SU-DHL-6 (cell line): ENCODE data around the gene TAGLN2.

Source experiments
- CTCF ChIP-seq: fragments of 200-600 bp; sonication (generic); IDR thresholded peaks from one replicate; pipeline ENCODE4 v1.5.1; 2017; ENCODE audit warnings: antibody characterized with exemption, mild to moderate bottlenecking, low read length, moderate library complexity; ENCODE audit not compliant: insufficient read depth, poor library complexity, severe bottlenecking
- EZH2phosphoT487 ChIP-seq: fragments of 200-600 bp; sonication (generic), shearing (Covaris generic); conservative IDR thresholded peaks from 2 replicates; pipeline ENCODE4 v1.6.1; 2018; ENCODE audit warnings: mild to moderate bottlenecking, antibody characterized with exemption, low read length, moderate library complexity, mixed read lengths

- TF ChIP-seq CTCF (no peak), EZH2phosphoT487 (no peak)
Observed at GRCh38 chr1:159953536-159954515, 28.5 kb upstream of the TAGLN2 start, which contains the start of gene SLAMF9.
